HCT116 (cell line): ENCODE measurements around the gene CCDC30. TPM values are rescaled to one million over a fixed set of nuclear protein-coding genes. Genes with fewer than 3 reads are reported as not detected.

Experiments used
- ATAC-seq: fragments of 200-7000 bp; cut with Tn5 transposase; 2 replicates; pipeline ENCODE4 v1.9.1; 2020; ENCODE audit warnings: mild to moderate bottlenecking, moderate library complexity
- BruUV-seq: library from RNA; stranded (reverse); fragments of 400-500 nt; replicated peaks from 2 replicates; lab custom pipeline; 2021; lab: Mats Ljungman, UMichigan
- CTCF ChIA-PET: fragments of 300-600 bp; sonication (Branson Sonifier 250); formaldehyde crosslinking; loops from one replicate; lab custom pipeline; 2021; ENCODE audit warnings: antibody characterized with exemption; lab: Charles Lee
- POLR2A ChIA-PET: fragments of 300-600, 350-600 bp; sonication (Branson Sonifier 250); formaldehyde crosslinking; loops from one replicate; lab custom pipeline; 2021; ENCODE audit warnings: antibody characterized with exemption; lab: Charles Lee
- RAD21 ChIA-PET, 2 experiments: fragments of 300-600 bp; sonication (Branson Sonifier 250); formaldehyde crosslinking; loops; one replicate each; lab custom pipeline; 2023; ENCODE audit warnings: low total read pairs in 2 of 2; ENCODE audit not compliant: uncharacterized antibody in 2 of 2, unreplicated experiment in 2 of 2, low non-redundant PET in 1 of 2; lab: Charles Lee
- DNase-seq: peaks from one replicate; pipeline ENCODE4 v3.0.0-alpha.2; 2010; ENCODE audit warnings: low read depth, low spot score
- H2AFZ ChIP-seq: fragments of 200-600 bp; shearing (Covaris generic), sonication (generic); 2 replicates; pipeline ENCODE4 v1.6.1; 2017; ENCODE audit warnings: low read depth, mixed run types, mixed read lengths, antibody characterized with exemption, low read length; ENCODE audit not compliant: poor library complexity, severe bottlenecking
- H3K27ac ChIP-seq: 2 replicates; pipeline ENCODE4 v1.5.1; 2012; ENCODE audit warnings: low read depth, low read length
- H3K27me3 ChIP-seq: fragments of 200-600 bp; sonication (generic); 2 replicates; pipeline ENCODE4 v1.6.1; 2016; ENCODE audit warnings: mixed run types, low read length, mixed read lengths; ENCODE audit not compliant: insufficient read depth
- H3K36me3 ChIP-seq, 2 experiments: fragments of 200-500 bp in 1 of 2; fragments of 200-600 bp in 1 of 2; sonication (Bioruptor generic) in 1 of 2; sonication (generic) in 1 of 2; 2 replicates each; pipeline versions ENCODE4 v1.5.1 to v1.6.1; 2014 to 2016; ENCODE audit warnings: low read length in 2 of 2, inconsistent platforms in 1 of 2, mixed read lengths in 1 of 2, mixed run types in 1 of 2; ENCODE audit not compliant: insufficient read depth in 2 of 2, control insufficient read depth in 1 of 2
- H3K4me1 ChIP-seq, 2 experiments: fragments of 200-600 bp in 1 of 2; sonication (generic) in 1 of 2; 2 replicates each; pipeline versions ENCODE4 v1.5.1 to v1.6.1; 2012 to 2017; ENCODE audit warnings: low read length in 2 of 2, inconsistent platforms in 1 of 2, mild to moderate bottlenecking in 1 of 2, mixed read lengths in 1 of 2, mixed run types in 1 of 2, moderate library complexity in 1 of 2; ENCODE audit not compliant: insufficient read depth in 2 of 2, control insufficient read depth in 1 of 2
- H3K4me2 ChIP-seq: fragments of 200-600 bp; sonication (generic); 2 replicates; pipeline ENCODE4 v1.6.1; 2017; ENCODE audit warnings: mixed run types, low read length, mixed read lengths
- H3K4me3 ChIP-seq, 2 experiments: fragments of 200-600 bp in 1 of 2; sonication (generic) in 1 of 2; replicated peaks in 1 of 2; 2 replicates each; pipeline ENCODE4 v1.5.1; 2011 to 2016; ENCODE audit warnings: low read length in 2 of 2, control low read depth in 1 of 2, low read depth in 1 of 2, mild to moderate bottlenecking in 1 of 2, mixed read lengths in 1 of 2, mixed run types in 1 of 2
- H3K79me2 ChIP-seq: fragments of 200-600 bp; sonication (generic); 2 replicates; pipeline ENCODE4 v1.6.1; 2017; ENCODE audit warnings: mild to moderate bottlenecking, mixed run types, low read length, moderate library complexity, mixed read lengths; ENCODE audit not compliant: insufficient read depth
- H3K9ac ChIP-seq: fragments of 200-600 bp; sonication (generic); 2 replicates; pipeline ENCODE4 v1.6.1; 2016; ENCODE audit warnings: low read length, mixed read lengths
- H3K9me2 ChIP-seq: fragments of 200-600 bp; sonication (generic), shearing (Covaris generic); 2 replicates; pipeline ENCODE4 v1.6.1; 2017; ENCODE audit warnings: mixed run types, mild to moderate bottlenecking, moderate library complexity; ENCODE audit not compliant: insufficient read depth
- H3K9me3 ChIP-seq, 2 experiments: fragments of 200-500 bp in 1 of 2; fragments of 200-600 bp in 1 of 2; sonication (Bioruptor generic) in 1 of 2; sonication (generic) in 1 of 2; 2 replicates each; pipeline ENCODE4 v1.6.1; 2014 to 2017; ENCODE audit warnings: low read length in 2 of 2, mixed read lengths in 2 of 2, inconsistent platforms in 1 of 2, low read depth in 1 of 2, mild to moderate bottlenecking in 1 of 2, mixed run types in 1 of 2, moderate library complexity in 1 of 2; ENCODE audit not compliant: control insufficient read depth in 1 of 2, insufficient read depth in 1 of 2
- H4K20me1 ChIP-seq: fragments of 200-600 bp; sonication (generic), shearing (Covaris generic); 2 replicates; pipeline ENCODE4 v1.6.1; 2017; ENCODE audit warnings: mixed run types, mild to moderate bottlenecking, moderate library complexity; ENCODE audit not compliant: insufficient read depth
- ATF3 ChIP-seq: IDR thresholded peaks from 2 replicates; pipeline ENCODE4 v1.6.1; 2012
- CBX3 ChIP-seq: IDR thresholded peaks from 2 replicates; pipeline ENCODE4 v1.6.1; 2012; ENCODE audit warnings: low read depth
- EGR1 ChIP-seq: IDR thresholded peaks from 2 replicates; pipeline ENCODE4 v1.6.1; 2012; ENCODE audit warnings: low read depth
- MAX ChIP-seq: IDR thresholded peaks from 2 replicates; pipeline ENCODE4 v1.6.1; 2012
- REST ChIP-seq: IDR thresholded peaks from 2 replicates; pipeline ENCODE4 v1.6.1; 2012; ENCODE audit warnings: low read depth
- SP1 ChIP-seq: IDR thresholded peaks from 2 replicates; pipeline ENCODE4 v1.6.1; 2012; ENCODE audit warnings: low read depth
- SRF ChIP-seq: IDR thresholded peaks from 2 replicates; pipeline ENCODE4 v1.6.1; 2012; ENCODE audit warnings: low read depth
- TCF7L2 ChIP-seq: IDR thresholded peaks from 2 replicates; pipeline ENCODE4 v1.7.0; 2011; ENCODE audit warnings: borderline replicate concordance, inconsistent platforms; ENCODE audit not compliant: insufficient read depth, insufficient read length; ENCODE audit errors: extremely low read depth
- YY1 ChIP-seq: IDR thresholded peaks from 2 replicates; pipeline ENCODE4 v1.6.1; 2011; ENCODE audit warnings: low read length, low read depth, moderate library complexity, mild to moderate bottlenecking; ENCODE audit not compliant: insufficient replicate concordance; ENCODE audit errors: extremely low read depth
- ZNF274 ChIP-seq: fragments of 200-500 bp; sonication (Bioruptor generic); IDR thresholded peaks from 2 replicates; pipeline ENCODE4 v1.6.1; 2014; ENCODE audit warnings: mild to moderate bottlenecking, low read depth, low read length, inconsistent platforms
- intact Hi-C: fragments of 100-400 bp; cut with micrococcal nuclease; formaldehyde crosslinking; loops from 2 replicates; pipeline ENCODE4 v1.10.0; 2022
- total RNA-seq: library from RNA; stranded (reverse); gene quantifications from one replicate; pipeline ENCODE4 v1.2.1, GENCODE V29; 2021; ENCODE audit not compliant: unreplicated experiment

The CCDC30 gene
- total RNA-seq, 1 experiment from 2014 or later: 2.0 TPM

- peak overlapping the region; percentile 87 for H3K27ac ChIP-seq
- peaks cover 8 to 32% of the 10 kb centered on the region in 2 experiments for H3K4me1 ChIP-seq
- intact Hi-C loops: no loop called here
- peaks cover 28% of the 10 kb centered on the region; the same call in 1 of the 2 replicates for H4K20me1 ChIP-seq
- no peak overlapping the region for H2AFZ ChIP-seq
- TF ChIP-seq CBX3 (no peak), REST (no peak), EGR1 (no peak), ATF3 (no peak), ZNF274 (no peak), SRF (no peak), TCF7L2 (no peak), MAX (no peak), YY1 (no peak), SP1 (no peak)
- TF ChIP-seq, all 23 proteins: peak for 0
- H3K4me2 ChIP-seq: peak overlapping the region; percentile 96
- no peak for ATAC-seq
- ChIA-PET POLR2A (interaction anchor here (1.1 kb wide), 1 partner anchor 10 kb away, joined by 3 read pairs; no protein-coding TSS in a partner anchor), RAD21 (no interaction called here), CTCF (no interaction called here)
- H3K9ac ChIP-seq: peak overlapping the region; percentile 94
- H3K36me3 ChIP-seq: peaks cover 10 to 34% of the 10 kb centered on the region in 2 experiments; a peak in 2 of 4 replicates
- peaks cover 50% of the 10 kb centered on the region for H3K79me2 ChIP-seq
- DNase-seq: no peak
- H3K9me2 ChIP-seq: no peaks in the 10 kb centered on the region
- BruUV-seq: TSS peak; percentile 90
- peak overlapping the region; percentile 86 to 88 for H3K4me3 ChIP-seq
- H3K9me3 ChIP-seq: no peaks in the 10 kb centered on the region
- no peaks in the 10 kb centered on the region for H3K27me3 ChIP-seq
Observed at GRCh38 chr1:42680921-42681683, 218.0 kb downstream of the CCDC30 start.
